SJCRH30 (cell line): ENCODE data around the gene SIM2. TPM values are rescaled to one million over a fixed set of nuclear protein-coding genes. Genes with fewer than 3 reads are reported as not detected.
A peak's percentile ranks its signal among the peaks of the same experiment; 100 is the strongest.

ENCODE experiments used
- DNase-seq, 2 experiments: peaks; one replicate each; pipeline ENCODE4 v3.0.0-alpha.2; 2015 to 2020
- H3K27ac ChIP-seq: fragments of 250-450 bp; sonication (Bioruptor Pico); 2 replicates; pipeline ENCODE4 v1.5.1; 2020; ENCODE audit warnings: mild to moderate bottlenecking, moderate library complexity
- H3K27me3 ChIP-seq: fragments of 250-450 bp; sonication (Bioruptor Pico); 2 replicates; pipeline ENCODE4 v1.5.1; 2020; ENCODE audit warnings: mild to moderate bottlenecking, moderate library complexity
- H3K36me3 ChIP-seq: fragments of 250-450 bp; sonication (Bioruptor Pico); 2 replicates; pipeline ENCODE4 v1.5.1; 2020; ENCODE audit warnings: mild to moderate bottlenecking, moderate library complexity
- H3K4me1 ChIP-seq: fragments of 250-450 bp; sonication (Bioruptor Pico); 2 replicates; pipeline ENCODE4 v1.5.1; 2020; ENCODE audit warnings: mild to moderate bottlenecking, moderate library complexity
- H3K4me3 ChIP-seq: fragments of 250-450 bp; sonication (Bioruptor Pico); 2 replicates; pipeline ENCODE4 v1.5.1; 2020; ENCODE audit warnings: mild to moderate bottlenecking, moderate library complexity
- H3K9me3 ChIP-seq: fragments of 250-450 bp; sonication (Bioruptor Pico); replicated peaks from 2 replicates; pipeline ENCODE4 v1.5.1; 2020; ENCODE audit warnings: mild to moderate bottlenecking, moderate library complexity
- total RNA-seq: library from RNA; depleted of rRNA; stranded (reverse); fragments of >200 nt; shearing (Covaris generic); gene quantifications from 2 replicates; pipeline ENCODE4 v1.2.3, GENCODE V29; 2014

SIM2 gene
- total RNA-seq, 1 experiment from 2014 or later = 0.06 TPM

DNA sequence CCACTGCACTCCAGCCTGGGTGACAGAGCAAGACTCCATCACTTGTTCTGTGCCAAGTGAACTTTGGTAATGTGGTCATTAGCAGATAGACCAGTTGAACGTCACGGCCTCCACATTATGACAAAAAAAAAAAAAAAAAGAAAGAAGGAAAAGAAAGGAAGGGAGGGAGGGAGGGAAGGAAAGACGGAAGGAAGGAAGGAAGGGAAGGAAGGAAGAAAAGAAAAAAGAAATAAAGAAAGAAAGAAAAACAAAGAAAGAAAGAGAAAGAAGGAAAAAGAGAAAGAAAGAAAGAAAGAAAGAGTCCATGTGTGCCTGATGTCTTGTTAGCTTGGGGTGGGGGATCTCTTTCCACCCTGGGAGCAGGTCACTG, 45.3 kb downstream of the SIM2 start:
- no peaks in the 10 kb centered on the region for H3K9me3 ChIP-seq
- no peaks in the 10 kb centered on the region for H3K36me3 ChIP-seq
- no peak overlapping the region for H3K27ac ChIP-seq
- no peak for DNase-seq
- H3K27me3 ChIP-seq = peaks cover 4% of the 10 kb centered on the region; the same call in 1 of the 2 replicates
- H3K4me1 ChIP-seq = no peaks in the 10 kb centered on the region
- no peak overlapping the region for H3K4me3 ChIP-seq

GRCh38 chr21:36744560-36745231, 45.8 kb downstream of the SIM2 start:
- DNase-seq = peak in 1 of 2 experiments; percentile 24
- no peaks in the 10 kb centered on the region for H3K36me3 ChIP-seq
- H3K27ac ChIP-seq = no peak overlapping the region
- no peak overlapping the region for H3K4me3 ChIP-seq
- H3K9me3 ChIP-seq = no peaks in the 10 kb centered on the region
- H3K4me1 ChIP-seq = no peaks in the 10 kb centered on the region
- peaks cover 4% of the 10 kb centered on the region; the same call in 1 of the 2 replicates for H3K27me3 ChIP-seq

DNA sequence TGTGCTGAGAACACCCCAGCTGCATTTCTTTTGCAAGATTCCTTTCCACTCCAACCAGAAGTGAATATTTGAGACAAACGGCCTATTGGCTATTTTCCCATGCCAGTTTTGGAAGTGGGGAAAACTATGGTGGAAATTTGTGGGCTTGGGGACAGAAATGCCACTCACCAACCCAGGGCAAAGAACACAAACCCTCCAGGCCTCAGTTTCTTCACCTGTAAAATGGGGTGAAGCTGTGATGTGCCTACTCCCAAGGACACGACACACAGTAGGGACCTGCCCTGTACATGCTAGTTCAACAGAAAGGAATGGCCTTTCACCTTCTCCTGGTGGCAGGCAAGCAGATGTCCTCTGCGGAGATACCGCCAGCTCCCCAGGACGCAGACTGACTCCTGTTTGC, 46.5 kb downstream of the SIM2 start:
- Histone ChIP-seq H3K36me3 (no peaks in the 10 kb centered on the region), H3K4me1 (no peaks in the 10 kb centered on the region), H3K27ac (no peak overlapping the region), H3K4me3 (no peak overlapping the region), H3K27me3 (peaks cover 4% of the 10 kb centered on the region; the same call in 1 of the 2 replicates), H3K9me3 (no peaks in the 10 kb centered on the region)
- DNase-seq = no peak

- H3K27me3 ChIP-seq = peaks cover 4% of the 10 kb centered on the region; the same call in 1 of the 2 replicates
- no peaks in the 10 kb centered on the region for H3K4me1 ChIP-seq
- no peaks in the 10 kb centered on the region for H3K36me3 ChIP-seq
- H3K4me3 ChIP-seq = peak overlapping the region; percentile 42
- no peaks in the 10 kb centered on the region for H3K9me3 ChIP-seq
- DNase-seq = peak in 1 of 2 experiments; percentile 7
- H3K27ac ChIP-seq = no peak overlapping the region
Measured at GRCh38 chr21:36747041-36747814, 48.3 kb downstream of the SIM2 start.

GRCh38 chr21:36747815-36748383, 49.0 kb downstream of the SIM2 start:
- peak; percentile 35 to 49 for DNase-seq
- H3K27me3 ChIP-seq = peaks cover 4% of the 10 kb centered on the region; the same call in 1 of the 2 replicates
- H3K9me3 ChIP-seq = no peaks in the 10 kb centered on the region
- H3K36me3 ChIP-seq = no peaks in the 10 kb centered on the region
- no peaks in the 10 kb centered on the region for H3K4me1 ChIP-seq
- no peak overlapping the region for H3K27ac ChIP-seq
- peak overlapping the region; percentile 51 for H3K4me3 ChIP-seq

DNA sequence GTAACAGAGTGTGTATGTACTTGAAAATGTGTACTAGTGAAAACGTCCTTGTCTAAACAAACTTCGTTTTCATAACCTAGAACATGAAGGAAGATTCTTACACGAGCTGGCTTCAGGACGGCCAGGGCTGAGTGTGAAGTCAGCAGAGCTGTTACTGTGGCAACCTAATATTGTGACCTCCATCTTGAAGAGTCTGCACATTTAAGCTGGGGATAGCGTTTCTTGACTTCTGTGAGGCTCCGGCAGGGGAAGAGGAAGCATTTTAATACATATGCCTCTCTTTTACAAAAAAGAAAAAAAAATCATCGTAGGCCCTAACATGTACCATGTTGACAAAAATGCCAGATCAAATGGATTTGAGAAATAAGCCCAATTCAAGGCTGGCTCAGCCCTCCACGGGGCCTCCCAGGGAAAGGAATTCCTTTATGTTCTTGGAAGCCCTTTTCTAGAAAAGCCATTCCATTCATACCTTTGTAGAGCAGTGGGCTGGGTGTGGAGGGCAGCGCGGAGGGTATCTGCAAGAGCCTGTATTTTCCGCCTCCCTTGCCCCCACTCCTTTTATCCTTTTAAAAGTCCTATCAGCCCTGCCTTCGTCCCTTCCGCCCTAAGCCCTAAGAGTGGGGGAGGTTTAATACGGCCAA, 51.1 kb downstream of the SIM2 start:
- Histone ChIP-seq H3K9me3 (no peaks in the 10 kb centered on the region), H3K36me3 (no peaks in the 10 kb centered on the region), H3K27me3 (peaks cover 4% of the 10 kb centered on the region; the same call in 1 of the 2 replicates), H3K27ac (no peak overlapping the region), H3K4me1 (no peaks in the 10 kb centered on the region), H3K4me3 (no peak overlapping the region)
- DNase-seq = no peak

GRCh38 chr21:36750576-36750959, 51.7 kb downstream of the SIM2 start:
- no peaks in the 10 kb centered on the region for H3K36me3 ChIP-seq
- DNase-seq = no peak
- H3K4me1 ChIP-seq = no peaks in the 10 kb centered on the region
- no peaks in the 10 kb centered on the region for H3K9me3 ChIP-seq
- H3K4me3 ChIP-seq = no peak overlapping the region
- H3K27me3 ChIP-seq = peaks cover 4% of the 10 kb centered on the region; the same call in 1 of the 2 replicates
- H3K27ac ChIP-seq = no peak overlapping the region

DNA sequence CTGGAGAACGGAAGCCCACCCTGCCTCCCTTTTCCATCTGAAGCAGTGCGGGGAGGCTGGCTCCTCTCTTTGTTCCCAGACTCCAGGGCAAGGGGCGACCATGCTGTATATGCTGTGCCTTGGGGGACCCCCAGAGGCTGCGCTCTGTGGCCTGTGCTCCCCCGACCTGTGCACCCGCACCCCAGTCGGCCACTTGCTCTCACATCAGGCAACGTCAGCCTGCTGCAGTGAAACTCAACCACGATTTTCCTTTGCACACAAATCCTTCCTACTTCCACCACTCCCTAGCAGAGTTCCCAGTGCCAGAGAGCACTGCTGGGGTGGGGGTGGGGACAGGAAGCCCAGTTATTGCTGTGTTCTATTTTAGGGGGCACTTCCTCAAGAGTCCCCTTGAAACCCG, 52.5 kb downstream of the SIM2 start:
- no peaks in the 10 kb centered on the region for H3K36me3 ChIP-seq
- no peaks in the 10 kb centered on the region for H3K4me1 ChIP-seq
- H3K27me3 ChIP-seq = peaks cover 4% of the 10 kb centered on the region; the same call in 1 of the 2 replicates
- no peak overlapping the region for H3K27ac ChIP-seq
- H3K4me3 ChIP-seq = no peak overlapping the region
- DNase-seq = no peak
- no peaks in the 10 kb centered on the region for H3K9me3 ChIP-seq

DNA sequence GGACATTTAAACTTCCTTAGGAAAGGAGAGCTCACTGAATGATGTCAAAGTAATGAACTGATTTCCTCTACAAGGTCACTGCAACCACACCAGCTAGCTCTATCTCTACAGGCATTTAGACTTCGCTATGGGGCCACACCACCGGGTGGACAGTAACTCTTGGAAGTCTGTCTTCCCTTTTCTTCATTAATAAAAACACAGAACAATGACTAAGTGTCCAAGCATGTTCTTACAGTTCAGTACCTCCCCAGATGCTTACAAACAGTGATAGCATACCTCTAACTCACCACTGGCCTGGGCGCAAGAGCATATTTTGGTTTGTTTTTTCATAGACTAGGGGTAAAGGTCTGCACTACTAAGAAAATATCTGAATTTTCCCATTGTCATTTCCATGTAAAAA, 54.6 kb downstream of the SIM2 start:
- Histone ChIP-seq H3K36me3 (no peaks in the 10 kb centered on the region), H3K27ac (no peak overlapping the region), H3K4me1 (no peaks in the 10 kb centered on the region; the same call in 1 of the 2 replicates), H3K27me3 (no peaks in the 10 kb centered on the region), H3K9me3 (no peaks in the 10 kb centered on the region), H3K4me3 (no peak overlapping the region)
- no peak for DNase-seq

- H3K27ac ChIP-seq = no peak overlapping the region
- no peaks in the 10 kb centered on the region; the same call in 1 of the 2 replicates for H3K4me1 ChIP-seq
- H3K9me3 ChIP-seq = no peaks in the 10 kb centered on the region
- no peaks in the 10 kb centered on the region for H3K27me3 ChIP-seq
- no peak for DNase-seq
- H3K36me3 ChIP-seq = no peaks in the 10 kb centered on the region
- no peak overlapping the region for H3K4me3 ChIP-seq
Measured at GRCh38 chr21:36754241-36754898, 55.5 kb downstream of the SIM2 start.

GRCh38 chr21:36756527-36756926, 57.6 kb downstream of the SIM2 start:
- H3K27me3 ChIP-seq = no peaks in the 10 kb centered on the region
- H3K4me1 ChIP-seq = no peaks in the 10 kb centered on the region; the same call in 1 of the 2 replicates
- no peak overlapping the region for H3K27ac ChIP-seq
- no peaks in the 10 kb centered on the region for H3K9me3 ChIP-seq
- H3K4me3 ChIP-seq = no peak overlapping the region
- DNase-seq = no peak
- no peaks in the 10 kb centered on the region for H3K36me3 ChIP-seq

DNA sequence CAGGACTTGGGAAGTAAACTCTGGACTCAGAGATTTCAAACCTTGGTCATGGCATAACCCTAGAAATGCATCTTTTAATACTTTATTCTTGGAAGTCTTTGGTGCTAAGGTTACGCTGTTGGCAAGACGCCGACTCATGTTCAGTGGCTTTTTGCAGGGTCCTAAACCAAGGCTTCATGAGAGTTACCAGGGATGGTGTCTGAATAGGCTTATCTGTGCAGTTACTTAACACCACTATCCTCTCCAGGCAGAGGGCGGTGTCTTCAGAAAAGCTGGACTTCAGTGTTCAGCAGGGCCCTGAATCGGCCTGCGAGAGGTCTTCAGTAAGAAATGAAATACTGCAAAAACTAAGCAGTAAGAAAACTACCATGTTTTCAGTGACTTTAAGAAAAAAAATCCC, 58.3 kb downstream of the SIM2 start:
- Histone ChIP-seq H3K36me3 (no peaks in the 10 kb centered on the region), H3K27me3 (no peaks in the 10 kb centered on the region), H3K4me1 (no peaks in the 10 kb centered on the region; the same call in 1 of the 2 replicates), H3K9me3 (no peaks in the 10 kb centered on the region), H3K27ac (no peak overlapping the region), H3K4me3 (no peak overlapping the region)
- no peak for DNase-seq

DNA sequence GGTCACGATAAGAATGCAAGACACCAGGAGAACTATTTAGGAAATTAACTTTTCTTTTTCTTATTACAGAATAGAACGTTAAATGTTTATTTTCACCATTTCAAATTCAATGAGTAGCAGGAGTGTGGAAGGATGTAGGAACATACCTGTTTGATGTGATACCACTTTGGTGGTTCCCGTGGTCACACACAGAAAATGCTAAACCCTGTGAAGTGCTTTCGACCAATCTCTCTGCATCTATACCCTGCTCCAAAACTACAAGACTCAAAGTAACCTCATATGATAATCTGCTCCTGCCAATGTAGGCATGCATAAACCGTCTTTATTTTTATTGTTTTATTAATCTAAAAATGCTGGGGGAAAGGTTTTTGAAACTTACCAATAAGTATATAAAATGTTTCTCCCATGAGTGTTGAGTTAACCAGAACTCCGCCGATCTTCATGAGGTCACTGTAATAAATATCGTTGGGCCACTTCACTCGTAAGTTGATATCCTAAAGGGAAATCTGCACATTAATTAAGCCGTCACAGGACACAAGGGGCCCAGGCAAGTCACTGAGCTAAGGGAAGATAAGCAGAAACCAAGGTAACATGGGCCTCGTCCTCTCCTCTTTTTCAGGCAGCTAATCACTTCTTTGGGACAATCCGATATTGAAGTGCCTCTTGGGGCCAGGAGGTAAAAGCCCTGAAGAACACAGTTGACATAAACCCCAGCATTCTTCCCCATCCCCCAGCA, 60.6 kb downstream of the SIM2 start:
- Histone ChIP-seq H3K27me3 (no peaks in the 10 kb centered on the region), H3K36me3 (no peaks in the 10 kb centered on the region), H3K9me3 (no peaks in the 10 kb centered on the region), H3K4me1 (no peaks in the 10 kb centered on the region; the same call in 1 of the 2 replicates), H3K27ac (no peak overlapping the region), H3K4me3 (no peak overlapping the region)
- no peak for DNase-seq

DNA sequence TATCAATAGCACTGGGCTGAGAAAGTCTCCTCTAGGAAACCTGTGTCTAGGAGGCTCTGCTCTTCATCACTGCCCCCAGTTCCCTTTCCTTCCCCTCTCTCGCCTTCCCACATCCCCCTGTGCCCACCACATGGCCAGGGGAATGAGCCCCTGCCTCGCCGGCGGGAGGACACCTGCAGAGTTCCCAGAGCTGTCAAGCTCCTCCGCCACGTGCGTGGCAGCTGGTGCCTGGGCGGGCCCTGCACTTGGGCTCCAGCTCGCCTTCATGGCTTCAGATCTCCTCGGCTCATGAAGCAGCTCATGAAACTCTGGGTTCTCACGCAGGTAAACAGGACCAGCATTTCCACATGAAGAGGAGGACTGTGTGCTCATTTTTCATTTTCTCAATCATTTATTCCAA, 62.8 kb downstream of the SIM2 start:
- Histone ChIP-seq H3K36me3 (no peaks in the 10 kb centered on the region), H3K4me3 (no peak overlapping the region), H3K9me3 (no peaks in the 10 kb centered on the region), H3K27ac (no peak overlapping the region), H3K27me3 (no peaks in the 10 kb centered on the region), H3K4me1 (no peaks in the 10 kb centered on the region; the same call in 1 of the 2 replicates)
- no peak for DNase-seq
